NCI-H2107 treated with DMSO at 0.1 percent for 48 hours (cell line): Measurements from ENCODE around the gene MAF.

Experiments used
- DNase-seq: peaks from one replicate; lab custom pipeline; 2025; ENCODE audit not compliant: unreplicated experiment; lab: John Stamatoyannopoulos, UW

The MAF gene

DNA sequence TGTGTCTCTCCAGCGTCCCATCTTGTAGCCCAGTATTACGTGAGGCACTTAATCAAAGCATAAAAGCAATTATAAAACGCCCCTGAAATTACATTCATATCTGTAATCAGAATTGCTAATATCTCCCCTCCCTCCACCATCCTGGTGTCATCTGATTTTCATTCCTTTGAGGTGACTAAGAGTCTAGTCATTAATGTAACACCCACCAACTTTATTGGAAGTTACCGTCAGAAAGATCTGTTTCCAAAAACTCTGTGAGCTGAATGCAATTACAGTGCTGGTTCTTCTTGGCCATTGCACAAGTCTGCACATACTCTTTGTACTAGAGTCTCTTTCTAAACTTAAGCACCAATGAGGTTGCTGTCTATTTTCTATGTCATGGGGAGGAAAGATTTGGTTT, 12.5 kb upstream of the MAF start:
- DNase-seq, result no peak

DNA sequence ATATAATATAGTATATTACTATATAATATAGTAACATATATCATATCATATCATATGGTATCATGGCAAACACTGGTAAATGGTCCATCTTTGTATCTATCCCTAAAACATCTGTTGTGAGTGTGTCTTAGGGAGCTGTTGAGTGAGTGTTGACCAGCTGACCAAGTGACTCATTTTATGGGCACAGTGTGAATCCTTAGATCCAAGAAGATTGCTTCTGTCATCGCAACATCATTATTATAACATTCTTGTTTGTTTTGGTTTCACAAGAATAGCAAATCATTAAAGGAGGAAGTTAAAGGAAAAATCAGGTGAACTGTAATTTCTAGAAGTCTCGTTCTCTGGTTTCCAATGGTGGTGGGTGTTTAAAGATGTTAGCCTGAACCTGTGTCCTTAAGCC, 11.7 kb upstream of the MAF start:
- no peak for DNase-seq

- no peak for DNase-seq
These were observed 10.2 kb upstream of the MAF start for GRCh38 chr16:79610771-79611170.

DNA sequence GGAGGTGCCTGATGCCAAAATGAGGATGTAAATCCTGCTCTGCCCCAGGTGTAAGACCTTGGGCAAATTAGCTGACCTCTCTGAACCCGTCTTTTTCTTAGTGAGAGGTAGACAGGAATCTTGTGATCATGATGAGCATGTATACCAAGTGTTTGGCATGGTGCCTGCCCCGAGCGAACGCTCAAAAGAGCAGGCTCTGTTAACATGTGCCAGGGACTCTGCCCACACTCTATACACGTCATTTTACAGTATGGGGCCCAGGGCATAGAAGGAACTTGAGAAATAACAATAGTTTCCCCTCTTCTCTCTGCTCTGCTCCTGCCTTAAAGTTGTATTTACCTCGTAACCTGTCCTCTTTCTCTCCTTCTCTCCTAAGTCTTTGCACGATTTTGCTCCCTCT, 9.3 kb upstream of the MAF start:
- no peak for DNase-seq

- DNase-seq, result no peak
These were observed 8.4 kb upstream of the MAF start for GRCh38 chr16:79608976-79609375.

- no peak for DNase-seq
These were observed 7.0 kb upstream of the MAF start for GRCh38 chr16:79607587-79607986.

DNA sequence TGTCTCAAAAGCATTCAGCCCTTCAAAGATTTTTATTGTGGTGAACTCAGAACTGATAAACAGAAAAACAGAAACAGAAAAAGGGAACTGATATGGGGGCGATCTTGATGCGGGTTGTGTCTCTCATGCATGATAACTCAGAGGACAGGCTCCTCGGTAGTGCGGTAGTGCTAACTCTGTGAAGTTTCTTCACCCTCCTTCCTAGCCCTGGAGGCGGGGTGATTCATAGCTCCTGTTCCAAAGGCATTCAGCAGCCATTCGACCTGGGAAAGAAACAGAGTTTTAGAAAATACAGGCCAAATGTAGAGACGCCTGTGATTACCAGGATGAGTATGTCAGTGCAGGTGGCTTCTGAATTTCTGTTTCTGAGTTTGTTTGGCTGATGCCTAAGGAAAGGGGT, 5.5 kb upstream of the MAF start:
- no peak for DNase-seq

DNA sequence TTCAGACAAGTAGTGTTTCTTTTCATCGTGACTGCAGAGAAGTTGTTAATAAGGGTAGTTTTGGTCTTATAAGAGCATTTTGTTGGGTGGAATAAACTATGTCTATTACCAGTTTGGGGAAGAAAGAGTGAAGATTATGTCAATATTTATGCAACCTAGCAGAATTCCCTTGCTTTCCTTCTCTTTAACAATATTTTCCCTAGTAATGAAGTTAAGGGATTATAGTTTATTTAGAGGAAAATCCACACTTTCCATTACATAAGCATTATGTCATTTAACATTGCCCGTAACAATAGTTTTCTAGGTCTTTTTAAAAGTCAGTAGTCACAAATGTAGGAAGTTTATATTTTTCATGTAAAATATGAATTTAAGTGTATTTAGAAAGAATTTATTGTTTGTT, 2.5 kb upstream of the MAF start:
- no peak for DNase-seq

- no peak for DNase-seq
These were observed 2.1 kb upstream of the MAF start for GRCh38 chr16:79602628-79603014.

DNA sequence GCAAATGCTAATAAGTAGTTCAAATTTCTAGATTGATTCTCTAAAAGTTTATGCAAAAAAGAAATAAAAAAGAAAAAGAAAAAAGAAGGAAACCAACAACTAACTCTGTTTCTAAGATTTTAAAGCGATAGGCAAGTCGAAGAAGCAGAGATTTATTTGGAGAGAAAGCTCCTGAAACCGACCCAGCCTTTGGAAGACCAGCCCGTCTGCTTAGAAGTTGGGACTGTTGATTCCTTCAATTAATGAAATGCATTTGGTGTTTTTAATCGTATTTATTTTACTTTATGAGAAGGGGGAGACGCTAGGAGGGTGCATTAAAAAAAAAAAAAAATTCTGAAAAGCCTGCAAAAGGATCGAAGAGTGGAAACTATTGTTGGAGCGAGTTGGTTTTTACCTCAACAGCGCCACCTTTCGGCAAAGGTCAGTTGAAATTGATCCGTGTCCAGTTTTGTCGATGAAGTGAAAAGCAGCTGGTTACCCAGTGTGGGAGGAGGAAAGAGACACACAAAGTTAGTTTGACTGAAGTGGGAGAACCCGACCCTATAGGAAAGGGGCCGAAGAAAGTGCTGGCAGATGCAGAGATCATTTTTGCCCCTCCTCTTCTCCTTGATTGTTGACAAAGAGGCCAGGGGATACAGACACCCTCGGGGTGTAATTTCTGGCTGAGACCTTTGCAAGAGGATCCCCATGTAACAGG, 1.5 kb upstream of the MAF start:
- peak; percentile 57 for DNase-seq

DNA sequence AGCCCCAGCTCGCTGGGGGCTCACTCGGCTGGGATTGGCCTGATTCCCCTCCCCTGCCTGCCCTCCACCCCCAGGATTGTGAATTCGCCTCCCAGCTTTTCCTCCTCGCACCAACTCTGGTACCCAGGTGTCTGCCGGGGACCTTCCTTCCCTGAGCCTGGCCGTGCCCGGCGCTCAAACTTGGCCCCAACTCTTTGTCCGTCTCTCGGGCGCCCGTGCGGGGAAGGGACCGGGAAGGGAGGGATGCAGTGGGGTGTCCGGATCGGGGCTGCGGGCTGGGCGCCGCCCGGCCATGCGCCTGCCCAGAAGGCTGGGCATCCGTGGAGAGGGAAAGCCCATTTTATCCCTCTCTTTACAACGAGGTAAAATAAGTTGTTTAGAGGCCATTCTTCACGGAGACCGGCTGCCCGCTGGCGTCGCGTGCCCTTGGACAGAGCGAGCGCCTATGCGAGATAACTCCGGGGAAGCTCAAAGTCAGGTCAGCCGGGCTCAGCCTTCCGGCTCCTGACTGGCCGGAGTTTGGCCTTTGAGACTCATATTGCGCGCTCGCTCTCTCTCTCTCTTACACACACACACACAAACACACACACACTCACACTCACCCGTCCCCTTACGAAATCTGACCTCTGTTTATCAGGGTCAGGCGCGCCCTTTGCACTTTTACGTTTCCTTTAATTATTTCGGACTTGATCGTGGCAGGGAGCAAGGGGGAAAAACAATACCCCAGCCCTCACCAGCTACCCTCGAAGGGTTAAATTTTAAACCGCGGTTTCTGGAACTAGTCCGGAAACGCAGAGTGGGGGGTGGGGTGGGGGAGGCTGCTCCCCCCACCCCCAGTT, 774 bp upstream of the MAF start:
- DNase-seq, result no peak

DNA sequence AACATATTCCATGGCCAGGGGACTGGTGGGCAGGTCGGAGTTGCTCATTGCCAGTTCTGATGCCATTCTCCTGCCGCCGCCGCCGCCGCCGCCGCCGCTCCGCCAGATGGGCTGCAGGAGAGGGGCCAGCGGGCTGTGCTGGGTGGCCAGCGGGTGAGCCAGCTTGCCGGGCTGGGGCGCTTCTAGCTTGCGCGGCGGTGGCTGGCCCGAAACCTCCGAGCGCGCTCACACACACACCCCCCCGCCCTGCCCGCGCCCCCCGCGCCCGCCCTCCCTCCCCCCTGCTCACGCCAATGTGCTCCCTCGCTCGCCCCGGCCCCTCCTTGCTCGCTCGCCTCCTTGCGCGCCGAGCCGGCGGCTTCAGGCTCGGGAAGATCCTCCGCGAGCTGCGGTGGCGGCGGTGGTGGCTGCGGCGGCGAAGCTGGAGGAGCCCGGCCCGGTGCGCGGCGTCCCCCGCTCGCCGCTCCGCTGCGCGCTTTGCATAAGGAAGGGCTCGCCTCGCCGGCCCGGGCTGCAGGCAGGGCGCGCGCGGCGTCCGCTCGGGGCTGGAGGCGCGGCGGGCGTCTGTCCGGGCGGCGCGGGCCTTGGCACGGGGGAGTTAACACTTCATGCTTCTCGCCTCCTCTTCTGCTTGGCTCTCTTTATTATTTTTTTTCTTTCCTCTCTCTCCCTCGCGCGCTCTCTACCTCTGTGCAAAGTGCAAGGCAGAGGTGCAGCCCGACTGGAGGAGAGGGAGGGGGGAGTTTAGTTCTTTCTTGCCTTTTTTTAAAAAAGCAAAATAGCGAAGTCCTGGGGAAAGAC, 500 bp downstream of the MAF start:
- no peak for DNase-seq

DNA sequence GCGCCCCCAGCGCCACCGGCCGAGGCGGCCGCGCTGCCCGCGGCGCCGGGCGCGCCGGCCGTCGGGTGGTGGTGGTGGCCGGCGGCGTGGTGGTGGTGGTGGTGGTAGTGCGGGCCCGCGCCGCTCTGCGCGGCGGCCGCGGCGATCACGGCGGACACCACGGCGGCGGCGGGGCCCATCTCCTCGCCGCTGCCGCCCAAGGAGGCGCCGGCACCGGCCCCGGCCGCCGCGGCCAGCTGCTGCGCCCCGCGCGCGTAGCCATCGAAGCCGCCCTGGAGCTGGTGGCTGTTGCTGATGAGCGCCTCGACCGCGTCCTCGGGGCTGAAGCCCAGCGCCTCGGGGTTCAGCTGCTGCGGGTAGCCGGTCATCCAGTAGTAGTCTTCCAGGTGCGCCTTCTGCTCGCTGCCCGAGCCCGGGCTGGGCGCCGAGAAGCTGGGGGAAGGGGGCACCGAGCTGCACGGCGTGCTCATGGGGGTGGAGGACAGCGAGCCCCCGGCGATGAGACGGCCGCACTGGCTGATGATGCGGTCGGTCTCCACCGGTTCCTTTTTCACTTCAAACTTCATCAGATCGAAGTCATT, 1.2 kb downstream of the MAF start:
- no peak for DNase-seq

DNA sequence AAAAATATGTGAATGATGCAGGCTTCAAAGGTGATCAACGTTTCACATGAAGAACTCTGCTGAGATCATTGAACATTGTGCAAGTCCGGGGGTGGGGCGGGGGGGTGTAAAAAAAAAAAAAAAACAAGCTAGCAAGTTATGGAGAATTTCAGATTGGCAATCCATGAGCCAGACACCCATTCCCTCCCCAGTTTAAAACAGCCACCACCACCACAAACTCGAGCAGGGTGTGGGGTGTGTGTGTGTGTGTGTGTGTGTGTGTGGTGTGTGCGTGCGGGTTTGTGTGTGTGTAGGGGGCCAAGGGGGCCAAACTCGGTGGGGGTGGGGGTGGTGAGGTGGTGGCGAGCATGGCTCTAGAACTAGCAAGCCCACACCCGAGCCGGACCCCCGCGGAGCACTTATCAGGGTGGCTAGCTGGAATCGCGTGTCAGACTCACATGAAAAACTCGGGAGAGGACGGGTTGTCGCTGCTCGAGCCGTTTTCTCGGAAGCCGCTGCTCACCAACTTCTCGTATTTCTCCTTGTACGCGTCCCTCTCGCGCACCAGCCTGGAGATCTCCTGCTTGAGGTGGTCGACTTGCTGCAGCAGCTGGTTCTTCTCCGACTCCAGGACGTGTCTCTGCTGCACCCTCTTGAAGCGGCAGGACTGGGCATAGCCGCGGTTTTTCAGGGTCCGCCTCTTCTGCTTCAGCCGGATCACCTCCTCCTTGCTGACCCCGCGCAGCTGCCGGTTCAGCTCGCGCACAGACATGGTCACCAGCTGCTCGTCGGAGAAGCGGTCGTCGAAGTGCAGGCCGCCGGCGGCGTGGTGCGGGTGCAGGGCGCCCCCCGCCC, 2.0 kb downstream of the MAF start:
- DNase-seq, result no peak

- DNase-seq, result no peak
These were observed 2.5 kb downstream of the MAF start for GRCh38 chr16:79598063-79598347.

DNA sequence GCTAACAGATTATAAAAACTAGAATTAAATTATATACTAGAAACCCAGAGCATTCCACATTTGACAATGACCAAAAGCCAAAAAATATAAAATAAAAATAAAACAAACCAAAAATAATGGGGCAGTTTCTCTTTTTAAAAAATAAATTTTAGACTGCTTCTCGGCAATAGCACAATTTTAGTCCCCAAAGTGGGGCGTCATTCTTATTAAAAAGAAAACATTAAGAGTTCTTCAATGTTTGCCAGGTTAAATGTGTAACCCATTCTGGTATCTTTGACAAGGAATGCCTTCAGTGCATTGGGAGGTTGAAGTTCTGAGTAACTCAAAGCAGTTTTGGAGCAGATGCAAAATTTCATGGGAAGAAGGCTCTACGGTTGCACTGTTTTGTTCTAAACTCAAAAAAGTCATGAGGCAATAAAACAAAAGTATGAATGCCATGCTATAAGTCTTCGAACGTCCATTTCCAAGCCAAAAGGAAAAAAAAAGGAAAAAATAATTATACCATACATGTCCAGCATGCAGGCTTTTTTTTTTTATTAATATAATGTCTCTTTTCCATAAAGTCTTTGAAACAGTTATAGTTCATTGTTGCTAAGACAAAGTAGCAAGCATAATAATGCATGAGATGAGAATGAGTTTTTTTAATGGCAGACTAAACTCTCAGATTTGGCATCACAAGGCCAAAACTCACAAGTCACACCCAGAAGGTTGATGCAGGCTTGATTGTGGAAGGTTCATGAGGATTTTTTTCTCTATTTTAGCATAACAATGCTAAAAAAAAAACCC, 3.1 kb downstream of the MAF start:
- no peak for DNase-seq

DNA sequence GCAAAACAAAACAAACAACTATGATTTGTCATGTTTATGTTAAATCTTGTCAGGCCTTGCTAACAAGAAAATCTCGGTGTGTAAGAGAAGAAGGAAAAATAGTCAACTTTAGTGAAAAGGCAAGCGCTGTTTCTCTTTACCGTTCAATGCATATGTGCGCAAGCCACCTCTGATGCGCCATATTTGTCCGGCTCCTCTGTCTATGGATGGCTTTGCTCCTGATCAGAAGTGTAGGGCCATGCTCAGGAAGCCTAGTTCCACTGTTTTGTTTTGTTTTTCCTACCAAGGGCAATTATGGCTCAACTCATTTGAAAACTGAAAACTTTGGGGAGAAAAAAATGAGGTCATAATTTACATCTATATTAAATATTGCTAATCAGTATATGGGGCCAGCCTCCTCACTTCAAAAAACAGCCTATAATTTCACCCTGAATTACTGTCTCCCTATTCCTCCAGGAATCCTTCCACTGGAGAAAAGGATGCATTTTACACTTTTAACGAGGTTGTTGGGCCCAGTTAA, 4.5 kb downstream of the MAF start:
- DNase-seq, result no peak

GRCh38 chr16:79595231-79595641, 5.3 kb downstream of the MAF start:
- no peak for DNase-seq

GRCh38 chr16:79593754-79594153, 6.8 kb downstream of the MAF start:
- DNase-seq, result no peak

GRCh38 chr16:79593074-79593531, 7.4 kb downstream of the MAF start:
- no peak for DNase-seq
